K562 (cell line): ENCODE measurements around the gene RNASEH1. TPM values are rescaled to one million over a fixed set of nuclear protein-coding genes. Genes with fewer than 3 reads are reported as not detected.

Experiments used
- ARHGAP35 ChIP-seq: fragments of 450-650 bp; IDR thresholded peaks from 2 replicates; pipeline ENCODE4 v1.6.1; 2018; ENCODE audit not compliant: partially characterized antibody
- NFIX ChIP-seq: fragments of 250-450 bp; sonication (Bioruptor Pico); IDR thresholded peaks from 2 replicates; pipeline ENCODE4 v1.4.0; 2020; ENCODE audit warnings: low read depth, mild to moderate bottlenecking, moderate library complexity
- NFRKB ChIP-seq: fragments of 450-650 bp; IDR thresholded peaks from 2 replicates; pipeline ENCODE4 v1.6.1; 2016; ENCODE audit warnings: low read depth
- NR2C2 ChIP-seq, 2 experiments: fragments of 200-800 bp in 1 of 2; sonication (Bioruptor generic) in 1 of 2; sonication (generic) in 1 of 2; formaldehyde crosslinking in 1 of 2; IDR thresholded peaks; 2 replicates each; pipeline versions ENCODE4 v1.6.1 to v1.8.0; 2016 to 2022; ENCODE audit warnings: mild to moderate bottlenecking in 1 of 2, missing compliant biosample characterization in 1 of 2, missing genetic modification characterization in 1 of 2, missing genetic modification reagents in 1 of 2
- POLR2G ChIP-seq: fragments of 200-400 bp; formaldehyde crosslinking; IDR thresholded peaks from 2 replicates; pipeline ENCODE4 v1.6.1; 2017; ENCODE audit warnings: low read depth, mild to moderate bottlenecking, antibody characterized with exemption, low read length, moderate library complexity
- POLR2H ChIP-seq: IDR thresholded peaks from 2 replicates; pipeline ENCODE4 v1.6.1; 2016; ENCODE audit warnings: missing genetic modification characterization, low read depth, mild to moderate bottlenecking, control low read depth, missing compliant biosample characterization, moderate library complexity
- RFX1 ChIP-seq: fragments of 450-650 bp; IDR thresholded peaks from 2 replicates; pipeline ENCODE4 v1.6.1; 2016; ENCODE audit warnings: mild to moderate bottlenecking, moderate library complexity
- TEAD1 ChIP-seq, 2 experiments: fragments of 450-650 bp in 1 of 2; sonication (generic) in 1 of 2; formaldehyde crosslinking; IDR thresholded peaks; 2 replicates each; pipeline versions ENCODE4 v1.4.0 to v1.8.0; 2020 to 2022; ENCODE audit warnings: mild to moderate bottlenecking in 2 of 2, missing genetic modification reagents in 1 of 2
- ZNF282 ChIP-seq: sonication (generic); formaldehyde crosslinking; IDR thresholded peaks from 2 replicates; pipeline ENCODE4 v1.8.1; 2023; ENCODE audit warnings: missing genetic modification reagents
- ZNF707 ChIP-seq: fragments of 250-450 bp; sonication (Bioruptor Pico); conservative IDR thresholded peaks from 2 replicates; pipeline ENCODE4 v1.8.0; 2022; ENCODE audit warnings: inconsistent platforms, mild to moderate bottlenecking, moderate library complexity
- ZNF785 ChIP-seq: fragments of 250-450 bp; sonication (Bioruptor Pico); IDR thresholded peaks from 2 replicates; pipeline ENCODE4 v1.4.0; 2020; ENCODE audit warnings: mild to moderate bottlenecking
- ZZZ3 ChIP-seq: fragments of 450-650 bp; IDR thresholded peaks from 2 replicates; pipeline ENCODE4 v1.6.1; 2016; ENCODE audit warnings: antibody characterized with exemption, mild to moderate bottlenecking, moderate library complexity
- polyA plus RNA-seq, 8 experiments: library from polyadenylated mRNA; depleted of rRNA in 4 of 8; stranded (reverse) in 5 of 8; unstranded in 3 of 8; fragments of >200 nt; fragmentation: Nextera tagmentation in 2 of 8; fragmentation: Illumina TruSeq in 1 of 8; extraction: Ambion mirVana in 2 of 8; extraction: Trizol in 1 of 8; gene quantifications; 2 replicates each; pipeline versions ENCODE4 v1.2.1 to v1.2.3, GENCODE V29; 2011 to 2014; ENCODE audit warnings: inconsistent platforms in 1 of 8, missing spikeins in 1 of 8
- total RNA-seq, 7 experiments: library from RNA; depleted of rRNA in 6 of 7; stranded (reverse); fragments of >200 nt in 6 of 7; fragmentation: Illumina TruSeq in 2 of 7; extraction: Trizol in 2 of 7; gene quantifications; 2 replicates each; pipeline versions ENCODE4 v1.2.1 to v1.2.3, GENCODE V29; 2011 to 2021; ENCODE audit warnings: low replicate concordance in 1 of 7
- TF ChIP-seq, protein P1 (sequence below): fragments of 250-450 bp; sonication (Bioruptor Pico); IDR thresholded peaks from 2 replicates; pipeline ENCODE4 v1.4.0; 2020; ENCODE audit warnings: mild to moderate bottlenecking
- TF ChIP-seq, protein P2 (sequence below), 2 experiments: fragments of 450-650 bp; conservative IDR thresholded peaks; 2 replicates each; pipeline ENCODE4 v1.6.1; 2017; ENCODE audit warnings: mild to moderate bottlenecking in 2 of 2, moderate library complexity in 2 of 2
- TF ChIP-seq, protein P3 (sequence below): fragments of 250-450 bp; sonication (Bioruptor Pico); IDR thresholded peaks from 2 replicates; pipeline ENCODE4 v1.6.1; 2021; ENCODE audit warnings: mild to moderate bottlenecking
- TF ChIP-seq, protein P4 (sequence below): fragments of 450-650 bp; formaldehyde crosslinking; IDR thresholded peaks from 2 replicates; pipeline ENCODE4 v1.4.0; 2022; ENCODE audit warnings: mild to moderate bottlenecking, moderate library complexity
- TF ChIP-seq, protein P5 (sequence below): fragments of 250-450 bp; sonication (Bioruptor Pico); IDR thresholded peaks from 2 replicates; pipeline ENCODE4 v1.4.0; 2020; ENCODE audit warnings: mild to moderate bottlenecking, moderate library complexity, borderline replicate concordance

Gene RNASEH1
- total and polyA plus RNA-seq, 9 of the 15 experiments (the other 6 are each of a cell fraction or from before 2014, with no cell fraction given) = 25.7 to 47.5 (median 42.8) TPM

DNA sequence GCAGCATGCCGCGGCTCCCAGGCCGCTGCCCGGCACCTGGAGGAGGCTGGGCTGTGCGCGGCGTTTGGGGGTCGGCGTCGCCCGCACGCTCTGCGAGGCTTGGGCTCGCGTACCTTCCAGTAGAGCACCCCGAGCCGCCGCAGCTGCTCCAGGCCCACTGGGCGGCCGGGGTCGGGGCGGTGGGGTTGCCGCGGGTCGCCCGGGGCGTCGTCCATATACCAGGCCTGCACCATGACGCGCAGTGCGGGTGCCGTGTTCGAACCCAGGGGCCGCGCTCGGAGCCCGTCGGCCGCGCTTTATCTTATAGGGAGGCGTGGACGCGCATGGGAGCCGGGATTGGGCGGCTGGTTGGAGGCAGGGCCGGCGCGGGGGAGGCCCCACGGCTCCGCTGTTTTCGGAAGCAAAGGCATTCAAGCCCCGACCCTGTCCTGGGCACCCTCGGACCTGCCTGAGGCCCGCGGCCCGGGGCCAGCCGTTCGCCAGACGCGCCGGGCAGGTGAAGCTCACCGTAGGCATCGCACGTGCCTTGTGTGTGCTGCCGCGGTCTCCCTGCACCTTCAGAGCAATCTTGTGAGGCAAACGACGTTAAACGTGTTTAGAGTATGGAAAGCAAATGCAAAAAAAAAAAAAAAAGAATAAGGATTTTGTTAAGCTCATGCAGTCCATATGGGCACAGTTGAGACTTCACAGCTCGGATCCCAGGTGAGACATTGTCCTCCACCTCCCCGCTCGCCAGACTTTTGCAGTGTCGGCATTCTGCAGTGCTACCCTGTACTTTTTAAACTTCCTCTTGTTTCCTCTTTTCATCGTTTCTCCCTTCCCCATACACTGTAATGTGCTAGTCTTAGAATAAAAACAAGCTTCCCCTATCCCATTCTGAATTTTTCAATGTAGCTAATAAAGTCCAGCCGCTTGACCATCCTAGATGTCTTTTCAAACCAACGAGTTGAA lies 38.6 kb downstream of the RNASEH1 start, which contains the start of gene ADI1 (continued):
- TF ChIP-seq NR2C2 (CRISPR knock-in tag; IDR thresholded peaks at IDR 0.05) (no peak), NR2C2 (tag; IDR thresholded peaks at IDR 0.05) (peak; percentile 74), ZNF785 (CRISPR knock-in tag) (no peak), ZZZ3 (no peak), ARHGAP35 (no peak), NFIX (CRISPR knock-in tag) (no peak), TEAD1 (CRISPR knock-in tag; IDR thresholded peaks at IDR 0.05) (no peak), RFX1 (no peak), POLR2H (peak; percentile 57; the same call in 1 of the 2 replicates), POLR2G (peak; percentile 95), ZNF282 (peak; percentile 76; the same call in 1 of the 2 replicates), ZNF707 (CRISPR knock-in tag) (no peak), NFRKB (no peak)
- TF ChIP-seq, protein P1, sequence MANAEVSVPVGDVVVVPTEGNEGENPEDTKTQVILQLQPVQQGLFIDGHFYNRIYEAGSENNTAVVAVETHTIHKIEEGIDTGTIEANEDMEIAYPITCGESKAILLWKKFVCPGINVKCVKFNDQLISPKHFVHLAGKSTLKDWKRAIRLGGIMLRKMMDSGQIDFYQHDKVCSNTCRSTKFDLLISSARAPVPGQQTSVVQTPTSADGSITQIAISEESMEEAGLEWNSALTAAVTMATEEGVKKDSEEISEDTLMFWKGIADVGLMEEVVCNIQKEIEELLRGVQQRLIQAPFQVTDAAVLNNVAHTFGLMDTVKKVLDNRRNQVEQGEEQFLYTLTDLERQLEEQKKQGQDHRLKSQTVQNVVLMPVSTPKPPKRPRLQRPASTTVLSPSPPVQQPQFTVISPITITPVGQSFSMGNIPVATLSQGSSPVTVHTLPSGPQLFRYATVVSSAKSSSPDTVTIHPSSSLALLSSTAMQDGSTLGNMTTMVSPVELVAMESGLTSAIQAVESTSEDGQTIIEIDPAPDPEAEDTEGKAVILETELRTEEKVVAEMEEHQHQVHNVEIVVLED (CRISPR knock-in tag) = 0 out of 2 replicates have a peak, but pooled peaks have one; percentile 22
- TF ChIP-seq, protein P2, sequence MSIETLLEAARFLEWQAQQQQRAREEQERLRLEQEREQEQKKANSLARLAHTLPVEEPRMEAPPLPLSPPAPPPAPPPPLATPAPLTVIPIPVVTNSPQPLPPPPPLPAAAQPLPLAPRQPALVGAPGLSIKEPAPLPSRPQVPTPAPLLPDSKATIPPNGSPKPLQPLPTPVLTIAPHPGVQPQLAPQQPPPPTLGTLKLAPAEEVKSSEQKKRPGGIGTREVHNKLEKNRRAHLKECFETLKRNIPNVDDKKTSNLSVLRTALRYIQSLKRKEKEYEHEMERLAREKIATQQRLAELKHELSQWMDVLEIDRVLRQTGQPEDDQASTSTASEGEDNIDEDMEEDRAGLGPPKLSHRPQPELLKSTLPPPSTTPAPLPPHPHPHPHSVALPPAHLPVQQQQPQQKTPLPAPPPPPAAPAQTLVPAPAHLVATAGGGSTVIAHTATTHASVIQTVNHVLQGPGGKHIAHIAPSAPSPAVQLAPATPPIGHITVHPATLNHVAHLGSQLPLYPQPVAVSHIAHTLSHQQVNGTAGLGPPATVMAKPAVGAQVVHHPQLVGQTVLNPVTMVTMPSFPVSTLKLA (conservative IDR thresholded peaks at IDR 0.05) = peak; percentile 55 to 76; a peak in 3 of 4 replicates
- TF ChIP-seq, protein P3, sequence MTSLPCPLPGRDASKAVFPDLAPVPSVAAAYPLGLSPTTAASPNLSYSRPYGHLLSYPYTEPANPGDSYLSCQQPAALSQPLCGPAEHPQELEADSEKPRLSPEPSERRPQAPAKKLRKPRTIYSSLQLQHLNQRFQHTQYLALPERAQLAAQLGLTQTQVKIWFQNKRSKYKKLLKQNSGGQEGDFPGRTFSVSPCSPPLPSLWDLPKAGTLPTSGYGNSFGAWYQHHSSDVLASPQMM = no peak
- TF ChIP-seq, protein P4, sequence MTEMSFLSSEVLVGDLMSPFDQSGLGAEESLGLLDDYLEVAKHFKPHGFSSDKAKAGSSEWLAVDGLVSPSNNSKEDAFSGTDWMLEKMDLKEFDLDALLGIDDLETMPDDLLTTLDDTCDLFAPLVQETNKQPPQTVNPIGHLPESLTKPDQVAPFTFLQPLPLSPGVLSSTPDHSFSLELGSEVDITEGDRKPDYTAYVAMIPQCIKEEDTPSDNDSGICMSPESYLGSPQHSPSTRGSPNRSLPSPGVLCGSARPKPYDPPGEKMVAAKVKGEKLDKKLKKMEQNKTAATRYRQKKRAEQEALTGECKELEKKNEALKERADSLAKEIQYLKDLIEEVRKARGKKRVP = peak; percentile 62; the same call in 1 of the 2 replicates
- TF ChIP-seq, protein P5, sequence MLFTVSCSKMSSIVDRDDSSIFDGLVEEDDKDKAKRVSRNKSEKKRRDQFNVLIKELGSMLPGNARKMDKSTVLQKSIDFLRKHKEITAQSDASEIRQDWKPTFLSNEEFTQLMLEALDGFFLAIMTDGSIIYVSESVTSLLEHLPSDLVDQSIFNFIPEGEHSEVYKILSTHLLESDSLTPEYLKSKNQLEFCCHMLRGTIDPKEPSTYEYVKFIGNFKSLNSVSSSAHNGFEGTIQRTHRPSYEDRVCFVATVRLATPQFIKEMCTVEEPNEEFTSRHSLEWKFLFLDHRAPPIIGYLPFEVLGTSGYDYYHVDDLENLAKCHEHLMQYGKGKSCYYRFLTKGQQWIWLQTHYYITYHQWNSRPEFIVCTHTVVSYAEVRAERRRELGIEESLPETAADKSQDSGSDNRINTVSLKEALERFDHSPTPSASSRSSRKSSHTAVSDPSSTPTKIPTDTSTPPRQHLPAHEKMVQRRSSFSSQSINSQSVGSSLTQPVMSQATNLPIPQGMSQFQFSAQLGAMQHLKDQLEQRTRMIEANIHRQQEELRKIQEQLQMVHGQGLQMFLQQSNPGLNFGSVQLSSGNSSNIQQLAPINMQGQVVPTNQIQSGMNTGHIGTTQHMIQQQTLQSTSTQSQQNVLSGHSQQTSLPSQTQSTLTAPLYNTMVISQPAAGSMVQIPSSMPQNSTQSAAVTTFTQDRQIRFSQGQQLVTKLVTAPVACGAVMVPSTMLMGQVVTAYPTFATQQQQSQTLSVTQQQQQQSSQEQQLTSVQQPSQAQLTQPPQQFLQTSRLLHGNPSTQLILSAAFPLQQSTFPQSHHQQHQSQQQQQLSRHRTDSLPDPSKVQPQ (CRISPR knock-in tag) = no peak
